LoVo (cell line): ENCODE measurements around the gene TUFT1.
A peak's percentile ranks its signal among the peaks of the same experiment; 100 is the strongest.
"Not testable (repeated sequence)": the region's sequence is repeated elsewhere in the genome, so short reads cannot be mapped to it uniquely, and the experiment has no call there.

ENCODE experiments used
- DNase-seq: peaks from one replicate; pipeline ENCODE4 v3.0.0-alpha.2; 2016; ENCODE audit warnings: low spot score

Gene TUFT1

GRCh38 chr1:151581451-151581850 is 41.3 kb downstream of the TUFT1 start:
- DNase-seq, result no peak

- no peak for DNase-seq
Measured at GRCh38 chr1:151581921-151582320, 41.8 kb downstream of the TUFT1 start.

- DNase-seq, result no peak
Measured at GRCh38 chr1:151583796-151584195, 43.7 kb downstream of the TUFT1 start.

GRCh38 chr1:151584278-151584677 is 44.2 kb downstream of the TUFT1 start:
- DNase-seq, result no peak

- no peak for DNase-seq
Measured at GRCh38 chr1:151584780-151585179, 44.7 kb downstream of the TUFT1 start.

- DNase-seq, result peak; percentile 68
Measured at GRCh38 chr1:151585622-151586021, 45.5 kb downstream of the TUFT1 start.

DNA sequence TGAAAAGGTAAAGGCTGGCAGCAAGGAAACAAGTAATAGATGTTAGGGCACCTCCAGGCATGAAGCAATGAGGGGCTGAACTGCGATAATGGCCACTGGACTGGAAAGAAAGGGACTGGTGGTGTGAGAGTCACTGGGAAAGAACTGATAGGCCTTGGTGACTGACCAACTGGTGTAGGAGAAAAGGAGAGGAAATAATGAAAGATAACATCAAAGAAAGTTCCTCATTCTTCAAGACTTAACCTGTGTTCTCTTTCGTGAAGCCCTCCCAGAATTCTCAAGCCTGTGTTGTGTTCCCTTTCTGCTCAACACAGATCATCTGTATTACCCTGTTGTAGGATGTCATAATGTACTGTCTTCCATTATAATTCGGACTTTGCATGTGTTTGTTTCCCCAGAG is 50.9 kb downstream of the TUFT1 start:
- no peak for DNase-seq

GRCh38 chr1:151593730-151594129 is 53.6 kb downstream of the TUFT1 start:
- DNase-seq, result no peak

DNA sequence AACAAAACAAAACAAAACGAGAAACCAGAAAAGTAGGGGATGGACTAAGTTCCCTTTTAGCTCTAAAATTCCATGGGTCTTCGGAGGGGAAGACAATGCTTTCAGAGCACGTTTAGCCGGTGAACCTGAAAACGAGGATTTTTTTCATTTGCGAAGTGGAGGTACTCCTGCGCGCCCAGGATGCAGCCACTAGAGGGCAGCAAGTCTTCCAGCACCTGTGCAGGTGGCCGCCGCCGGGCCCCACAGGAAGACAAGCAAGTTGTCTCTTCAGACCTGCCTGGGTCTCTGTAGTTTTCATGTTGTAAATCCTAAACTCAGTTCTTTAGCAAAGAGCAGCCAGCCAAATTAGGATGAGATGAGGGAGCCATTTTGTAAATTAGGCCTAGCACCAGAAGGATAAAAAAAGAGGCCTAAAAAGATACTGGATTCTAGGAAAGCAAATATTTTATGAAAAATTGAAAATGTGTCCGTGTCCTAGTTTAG is 54.1 kb downstream of the TUFT1 start:
- peak; percentile 81 for DNase-seq

GRCh38 chr1:151596166-151596953 is 56.3 kb downstream of the TUFT1 start:
- DNase-seq, result no peak

DNA sequence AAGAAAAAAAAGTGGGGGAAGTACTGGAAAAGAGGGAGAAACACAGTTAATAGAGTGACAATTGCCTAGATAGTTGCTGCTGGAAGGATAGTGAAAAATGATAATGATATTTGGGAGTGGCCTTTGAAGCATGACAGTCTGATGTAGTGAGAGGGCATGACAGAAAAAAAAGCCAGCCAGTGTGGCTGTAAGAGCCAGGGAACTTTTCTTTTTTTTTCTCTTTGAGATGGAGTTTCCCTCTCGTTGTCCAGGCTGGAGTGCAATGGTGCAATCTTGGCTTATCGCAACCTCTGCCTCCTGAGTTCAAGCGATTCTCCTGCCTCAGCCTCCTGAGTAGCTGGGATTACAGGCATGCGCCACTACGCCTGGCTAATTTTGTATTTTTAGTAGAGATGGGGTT is 62.4 kb downstream of the TUFT1 start:
- DNase-seq, result not testable (repeated sequence)

DNA sequence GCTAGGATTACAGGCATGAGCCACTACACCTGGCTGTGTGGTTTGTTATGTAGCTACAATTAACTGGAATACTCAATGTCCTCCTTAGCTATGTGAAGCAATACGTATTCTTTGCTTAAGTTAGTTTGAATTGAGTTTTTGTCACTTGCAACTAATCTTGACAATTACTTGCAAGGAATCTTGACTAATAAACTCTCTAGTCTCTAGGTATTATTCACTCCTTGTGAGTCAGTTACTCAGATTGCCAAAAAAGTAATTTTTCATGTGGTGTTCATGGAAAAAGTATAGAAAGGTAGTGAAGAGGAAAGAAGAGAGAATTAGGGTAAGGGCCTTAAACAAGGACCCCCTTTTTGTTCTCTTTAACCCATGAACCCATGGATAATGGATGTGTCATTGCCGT is 64.2 kb downstream of the TUFT1 start:
- no peak for DNase-seq

DNA sequence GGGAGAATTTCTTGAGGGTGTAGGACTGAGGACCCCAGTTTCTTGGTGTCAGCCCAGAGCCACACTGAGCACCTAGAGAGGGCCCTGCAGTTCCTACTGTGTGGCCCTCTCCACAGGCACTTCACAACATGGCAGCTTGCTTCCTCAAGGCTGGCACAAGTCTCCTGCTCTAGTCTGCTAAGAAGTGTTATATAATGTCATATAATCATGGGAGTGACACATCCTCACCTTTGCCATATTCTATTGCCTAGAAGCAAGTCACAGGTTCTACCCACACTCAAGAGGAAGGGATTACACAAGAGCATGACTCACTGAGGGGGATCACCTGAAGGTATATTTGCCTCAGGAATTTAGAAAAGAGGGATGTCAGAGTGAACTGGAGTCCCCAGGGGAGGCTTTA is 66.3 kb downstream of the TUFT1 start:
- peak; percentile 77 for DNase-seq

GRCh38 chr1:151606857-151607256 is 66.7 kb downstream of the TUFT1 start:
- DNase-seq, result no peak

DNA sequence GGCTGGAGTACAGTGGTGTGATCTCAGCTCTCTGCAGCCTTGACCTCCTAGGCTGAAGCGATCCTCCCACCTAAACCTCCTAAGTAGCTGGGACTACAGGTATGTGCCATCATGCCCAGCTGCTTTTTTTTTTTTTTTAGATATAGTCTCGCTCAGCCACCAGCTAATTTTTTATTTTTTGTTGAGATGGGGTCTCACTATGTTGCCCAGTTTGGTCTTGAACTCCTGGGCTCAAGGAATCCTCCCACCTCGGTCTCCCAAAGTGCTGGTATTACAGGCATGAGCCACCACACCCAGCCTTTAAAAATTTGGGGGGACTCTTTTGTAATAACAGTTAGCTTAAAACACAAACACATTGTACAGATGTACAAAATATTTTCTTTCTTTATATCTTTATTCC is 70.0 kb downstream of the TUFT1 start:
- no peak for DNase-seq

- no peak for DNase-seq
Measured at GRCh38 chr1:151611288-151611790, 71.2 kb downstream of the TUFT1 start.

DNA sequence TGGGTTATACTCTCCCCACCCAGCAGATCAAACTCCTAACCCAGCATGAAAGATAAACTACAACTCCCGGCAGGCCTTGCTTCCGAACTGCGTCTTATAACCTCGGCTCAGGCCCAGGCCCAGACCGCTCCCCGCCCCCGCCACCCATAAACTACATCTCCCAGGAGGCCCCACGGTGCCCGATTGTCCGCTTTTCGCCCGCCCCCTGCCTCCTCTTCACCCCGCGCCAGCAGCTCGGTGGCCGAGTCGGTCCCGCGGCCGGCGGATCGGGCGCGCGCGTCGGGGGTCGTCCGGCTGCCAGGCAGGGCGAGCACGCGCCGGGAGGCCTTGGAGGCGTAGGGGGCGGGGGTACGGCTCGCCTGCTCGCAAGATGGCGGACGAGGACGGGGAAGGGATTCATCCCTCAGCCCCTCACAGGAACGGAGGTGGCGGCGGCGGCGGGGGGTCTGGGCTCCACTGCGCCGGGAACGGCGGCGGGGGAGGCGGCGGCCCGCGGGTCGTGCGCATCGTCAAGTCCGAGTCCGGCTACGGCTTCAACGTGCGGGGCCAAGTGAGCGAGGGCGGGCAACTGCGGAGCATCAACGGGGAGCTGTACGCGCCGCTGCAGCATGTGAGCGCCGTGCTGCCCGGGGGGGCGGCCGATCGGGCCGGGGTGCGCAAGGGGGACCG is 71.9 kb downstream of the TUFT1 start, which contains the start of gene SNX27:
SNX27 (plus strand) TSS at position 219 of the 669 bp plus-strand sequence; CDS start at position 371, 152 bp downstream.
- DNase-seq, result peak; percentile 90

- no peak for DNase-seq
Measured at GRCh38 chr1:151612501-151613281, 72.6 kb downstream of the TUFT1 start.

- DNase-seq, result no peak
Measured at GRCh38 chr1:151613282-151613780, 73.2 kb downstream of the TUFT1 start.

DNA sequence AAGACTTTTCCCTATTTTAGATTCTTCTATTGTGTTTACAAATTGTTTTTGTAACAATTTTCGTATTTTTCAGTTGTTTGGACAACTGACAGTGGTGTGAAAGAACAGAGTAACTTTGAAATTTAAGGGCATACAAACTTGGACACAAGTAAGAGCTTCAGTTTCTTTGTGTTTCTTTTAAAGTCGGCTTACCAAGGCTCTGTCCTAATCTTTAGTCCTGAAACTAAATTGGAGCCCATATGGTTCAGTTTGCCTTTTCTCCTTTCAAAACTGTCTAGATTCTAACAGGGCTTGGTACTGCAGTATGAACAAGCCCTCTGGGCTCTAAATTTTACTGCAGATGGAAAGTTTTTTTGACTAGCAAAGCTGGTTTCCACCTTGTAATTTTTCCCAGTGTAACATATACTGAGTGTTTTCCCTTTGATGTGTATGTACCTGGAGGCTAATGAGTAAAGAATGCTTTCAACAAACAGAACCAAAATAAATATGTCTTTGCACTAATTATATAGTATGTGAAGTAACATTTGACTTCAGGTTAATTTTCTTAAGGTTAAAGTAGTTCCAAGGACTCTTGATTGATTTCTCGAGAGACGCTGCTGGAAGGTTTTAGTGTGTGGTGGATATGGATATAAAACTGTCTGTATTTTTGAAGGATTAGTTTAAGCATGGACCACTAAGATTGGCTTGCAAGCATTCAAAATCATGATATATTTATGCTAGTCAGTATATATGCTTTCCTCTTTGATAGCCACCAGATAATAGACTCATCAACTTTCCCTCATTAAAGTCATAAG is 75.8 kb downstream of the TUFT1 start:
- no peak for DNase-seq

- no peak for DNase-seq
Measured at GRCh38 chr1:151616505-151616849, 76.4 kb downstream of the TUFT1 start.
